GM23248 (cell line): ENCODE results near the gene MEI4. TPM values are rescaled to one million over a fixed set of nuclear protein-coding genes. Genes with fewer than 3 reads are reported as not detected.

Experiments used
- DNase-seq: peaks from one replicate; pipeline ENCODE4 v3.0.0-alpha.2; 2015
- H2AFZ ChIP-seq: fragments of 200-600 bp; sonication (generic); 2 replicates; pipeline ENCODE4 v1.6.1; 2016; ENCODE audit warnings: antibody characterized with exemption
- H3F3A ChIP-seq: fragments of 200-600 bp; sonication (generic); 2 replicates; pipeline ENCODE4 v1.6.1; 2016; ENCODE audit warnings: mild to moderate bottlenecking, antibody characterized with exemption, mixed run types; ENCODE audit not compliant: insufficient read depth
- H3K27ac ChIP-seq: fragments of 200-600 bp; sonication (generic); 2 replicates; pipeline ENCODE4 v1.5.1; 2016; ENCODE audit warnings: mild to moderate bottlenecking
- H3K27me3 ChIP-seq: fragments of 200-600 bp; sonication (generic); replicated peaks from 2 replicates; pipeline ENCODE4 v1.6.1; 2016; ENCODE audit warnings: mild to moderate bottlenecking; ENCODE audit not compliant: insufficient read depth
- H3K36me3 ChIP-seq: fragments of 200-600 bp; sonication (generic); 2 replicates; pipeline ENCODE4 v1.6.1; 2016; ENCODE audit warnings: low read depth, mild to moderate bottlenecking
- H3K4me1 ChIP-seq: fragments of 200-600 bp; sonication (generic); 2 replicates; pipeline ENCODE4 v1.6.1; 2016; ENCODE audit warnings: mild to moderate bottlenecking; ENCODE audit not compliant: insufficient read depth
- H3K4me2 ChIP-seq: fragments of 200-600 bp; sonication (generic); one replicate; pipeline ENCODE4 v1.6.1; 2016; ENCODE audit warnings: mild to moderate bottlenecking; ENCODE audit not compliant: unreplicated experiment
- H3K4me3 ChIP-seq: fragments of 200-600 bp; sonication (generic); 2 replicates; pipeline ENCODE4 v1.5.1; 2016; ENCODE audit warnings: mild to moderate bottlenecking
- H3K79me2 ChIP-seq: fragments of 200-600 bp; sonication (generic); 2 replicates; pipeline ENCODE4 v1.6.1; 2016; ENCODE audit warnings: mild to moderate bottlenecking; ENCODE audit not compliant: insufficient read depth
- H3K9ac ChIP-seq: fragments of 200-600 bp; sonication (generic); 2 replicates; pipeline ENCODE4 v1.6.1; 2016; ENCODE audit warnings: mild to moderate bottlenecking
- H3K9me2 ChIP-seq: fragments of 200-600 bp; sonication (generic); 2 replicates; pipeline ENCODE4 v1.6.1; 2016; ENCODE audit warnings: mixed run types, mild to moderate bottlenecking, moderate library complexity; ENCODE audit not compliant: insufficient read depth
- H3K9me3 ChIP-seq: fragments of 200-600 bp; sonication (generic); one replicate; pipeline ENCODE4 v1.6.1; 2017; ENCODE audit warnings: low read depth
- H4K20me1 ChIP-seq: fragments of 200-600 bp; sonication (generic); 2 replicates; pipeline ENCODE4 v1.6.0; 2016; ENCODE audit not compliant: insufficient read depth
- EZH2 ChIP-seq: fragments of 200-600 bp; sonication (generic); IDR thresholded peaks from 2 replicates; pipeline ENCODE4 v1.6.1; 2018; ENCODE audit warnings: antibody characterized with exemption, mild to moderate bottlenecking; ENCODE audit not compliant: insufficient read depth, poor library complexity, severe bottlenecking
- EZH2phosphoT487 ChIP-seq: fragments of 200-600 bp; sonication (generic); IDR thresholded peaks from 2 replicates; pipeline ENCODE4 v1.6.1; 2018; ENCODE audit warnings: antibody characterized with exemption, moderate library complexity, mild to moderate bottlenecking, low read depth; ENCODE audit not compliant: insufficient read depth
- WGBS, 2 experiments: methylation state at CpG; one replicate each; pipeline ENCODE4 v1.1.6; 2015 to 2017; ENCODE audit warnings: low lambda C conversion rate in 2 of 2, low coverage in 1 of 2; ENCODE audit errors: missing lambda C conversion rate in 2 of 2; 5-methylcytosine and 5-hydroxymethylcytosine counted together
- in situ Hi-C: fragments of 300-500 bp; cut with MboI; formaldehyde crosslinking; loops from 2 replicates; pipeline ENCODE4 v1.15.0; 2020
- polyA plus RNA-seq: library from polyadenylated mRNA; unstranded; fragments of >200 nt; fragmentation: Nextera tagmentation; extraction: Ambion mirVana; gene quantifications from 2 replicates; pipeline ENCODE4 v1.2.1, GENCODE V29; 2016
- total RNA-seq: library from RNA; depleted of rRNA; stranded (reverse); fragments of >200 nt; shearing (Covaris generic); gene quantifications from 2 replicates; pipeline ENCODE4 v1.2.3, GENCODE V29; 2014

MEI4 gene
- total and polyA plus RNA-seq, 2 experiments from 2014 or later = 0.04 TPM; not detected in 1

GRCh38 chr6:77883851-77884250 lies 231.0 kb downstream of the MEI4 start:
- H3K9me2 ChIP-seq = no peaks in the 10 kb centered on the region
- H3K9ac ChIP-seq = no peak overlapping the region
- H3K4me3 ChIP-seq = no peak overlapping the region
- H3K4me2 ChIP-seq = no peak overlapping the region
- in situ Hi-C loops = no loop called here
- H3F3A ChIP-seq = no peaks in the 10 kb centered on the region
- DNase-seq = no peak
- H3K79me2 ChIP-seq = no peaks in the 10 kb centered on the region
- no peak overlapping the region for H2AFZ ChIP-seq
- no peaks in the 10 kb centered on the region for H3K9me3 ChIP-seq
- no peaks in the 10 kb centered on the region for H3K36me3 ChIP-seq
- TF ChIP-seq EZH2 = no peak
- no peak for TF ChIP-seq EZH2phosphoT487
- H3K4me1 ChIP-seq = no peaks in the 10 kb centered on the region
- H3K27ac ChIP-seq = no peak overlapping the region
- no peaks in the 10 kb centered on the region for H3K27me3 ChIP-seq
- WGBS, 2 experiments = 20 to 21% methylated on average over 2 of the region's 2 CpGs
- no peaks in the 10 kb centered on the region for H4K20me1 ChIP-seq

DNA sequence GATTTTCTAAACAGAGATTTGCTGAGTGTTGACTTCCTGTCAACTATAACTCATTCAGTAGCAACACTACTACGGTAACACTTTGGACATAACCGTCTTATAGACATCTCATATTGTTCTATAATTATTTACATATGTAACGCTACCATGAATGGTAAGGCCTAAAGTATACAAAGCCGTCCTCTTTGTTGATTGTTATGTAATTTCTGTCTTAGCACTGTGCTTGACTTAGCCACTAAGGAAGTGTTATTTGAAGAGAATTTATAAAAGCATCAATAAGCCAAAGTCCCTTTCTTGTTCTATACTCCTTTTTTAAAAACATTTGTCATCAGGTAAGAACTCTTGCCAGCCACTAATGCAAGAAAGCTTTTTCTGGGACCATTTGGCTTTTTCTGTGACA lies 240.6 kb downstream of the MEI4 start:
- no peaks in the 10 kb centered on the region for H3K4me1 ChIP-seq
- no peak for DNase-seq
- no peak overlapping the region for H3K4me2 ChIP-seq
- H3K9ac ChIP-seq = no peak overlapping the region
- WGBS, 2 experiments = 15 to 19% methylated on average over 4 of the region's 4 CpGs
- no peaks in the 10 kb centered on the region for H3F3A ChIP-seq
- H3K27ac ChIP-seq = no peak overlapping the region
- no peaks in the 10 kb centered on the region for H3K9me2 ChIP-seq
- in situ Hi-C loops = no loop called here
- no peaks in the 10 kb centered on the region for H4K20me1 ChIP-seq
- H3K9me3 ChIP-seq = no peaks in the 10 kb centered on the region
- TF ChIP-seq EZH2 (no peak), EZH2phosphoT487 (no peak)
- no peaks in the 10 kb centered on the region for H3K79me2 ChIP-seq
- no peaks in the 10 kb centered on the region for H3K27me3 ChIP-seq
- H2AFZ ChIP-seq = no peak overlapping the region
- H3K36me3 ChIP-seq = no peaks in the 10 kb centered on the region
- no peak overlapping the region for H3K4me3 ChIP-seq

DNA sequence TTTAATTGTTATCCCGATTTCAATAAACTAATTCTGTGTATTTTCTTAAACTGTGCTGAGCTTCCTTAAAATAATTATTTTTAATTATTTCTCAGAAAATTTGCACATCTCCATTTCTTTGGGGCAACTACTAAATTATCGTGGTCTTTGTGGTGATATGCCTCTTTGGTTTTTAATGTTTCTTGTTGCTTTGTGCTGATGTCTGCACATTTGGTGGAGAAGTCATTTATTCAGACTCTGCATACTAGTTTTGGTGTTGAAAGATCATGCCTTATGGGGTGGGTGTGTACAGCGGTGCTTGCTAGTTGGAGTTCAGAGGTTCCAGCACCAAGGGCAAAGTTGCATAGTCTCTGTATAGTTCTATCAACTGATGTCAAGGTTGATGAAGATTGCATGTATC lies 253.2 kb downstream of the MEI4 start:
- DNase-seq = no peak
- in situ Hi-C loops = no loop called here
- no peak overlapping the region for H2AFZ ChIP-seq
- no peaks in the 10 kb centered on the region for H3K9me2 ChIP-seq
- H3K27ac ChIP-seq = no peak overlapping the region
- TF ChIP-seq EZH2 (no peak), EZH2phosphoT487 (no peak)
- WGBS, 2 experiments = 35 to 40% methylated on average over 3 of the region's 3 CpGs
- no peaks in the 10 kb centered on the region for H4K20me1 ChIP-seq
- no peaks in the 10 kb centered on the region for H3F3A ChIP-seq
- H3K27me3 ChIP-seq = no peaks in the 10 kb centered on the region
- H3K9me3 ChIP-seq = no peaks in the 10 kb centered on the region
- no peak overlapping the region for H3K4me2 ChIP-seq
- H3K36me3 ChIP-seq = no peaks in the 10 kb centered on the region
- no peak overlapping the region for H3K9ac ChIP-seq
- no peak overlapping the region for H3K4me3 ChIP-seq
- H3K4me1 ChIP-seq = no peaks in the 10 kb centered on the region
- no peaks in the 10 kb centered on the region for H3K79me2 ChIP-seq

DNA sequence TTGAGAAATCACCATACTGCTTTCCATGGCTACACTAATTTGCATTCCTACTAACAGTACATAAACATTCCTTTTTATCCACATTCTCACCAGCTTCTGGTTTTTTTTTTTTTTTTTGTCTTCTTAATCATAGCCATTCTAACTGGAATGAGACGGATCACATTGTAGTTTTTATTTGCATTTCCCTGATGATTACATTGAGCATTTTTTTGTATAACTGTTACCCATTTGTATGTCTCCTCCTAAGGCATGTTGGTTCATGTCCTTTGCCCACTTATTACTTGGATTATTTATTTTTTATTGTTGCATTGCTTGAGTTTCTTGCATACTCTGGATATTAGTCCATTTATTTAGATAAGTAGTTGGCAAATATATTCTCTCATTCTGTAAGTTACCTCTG lies 258.0 kb downstream of the MEI4 start:
- no peaks in the 10 kb centered on the region for H3K27me3 ChIP-seq
- no peaks in the 10 kb centered on the region for H3K36me3 ChIP-seq
- no peak for DNase-seq
- no peaks in the 10 kb centered on the region for H3K9me2 ChIP-seq
- H3K79me2 ChIP-seq = no peaks in the 10 kb centered on the region
- H3F3A ChIP-seq = no peaks in the 10 kb centered on the region
- H3K4me2 ChIP-seq = no peak overlapping the region
- WGBS, 2 experiments = 16 to 29% methylated on average over 1 of the region's 1 CpG
- no peak overlapping the region for H3K9ac ChIP-seq
- H3K27ac ChIP-seq = no peak overlapping the region
- no peaks in the 10 kb centered on the region for H3K4me1 ChIP-seq
- in situ Hi-C loops = no loop called here
- H3K9me3 ChIP-seq = no peaks in the 10 kb centered on the region
- H3K4me3 ChIP-seq = no peak overlapping the region
- no peak overlapping the region for H2AFZ ChIP-seq
- no peaks in the 10 kb centered on the region for H4K20me1 ChIP-seq
- TF ChIP-seq EZH2 (no peak), EZH2phosphoT487 (no peak)

DNA sequence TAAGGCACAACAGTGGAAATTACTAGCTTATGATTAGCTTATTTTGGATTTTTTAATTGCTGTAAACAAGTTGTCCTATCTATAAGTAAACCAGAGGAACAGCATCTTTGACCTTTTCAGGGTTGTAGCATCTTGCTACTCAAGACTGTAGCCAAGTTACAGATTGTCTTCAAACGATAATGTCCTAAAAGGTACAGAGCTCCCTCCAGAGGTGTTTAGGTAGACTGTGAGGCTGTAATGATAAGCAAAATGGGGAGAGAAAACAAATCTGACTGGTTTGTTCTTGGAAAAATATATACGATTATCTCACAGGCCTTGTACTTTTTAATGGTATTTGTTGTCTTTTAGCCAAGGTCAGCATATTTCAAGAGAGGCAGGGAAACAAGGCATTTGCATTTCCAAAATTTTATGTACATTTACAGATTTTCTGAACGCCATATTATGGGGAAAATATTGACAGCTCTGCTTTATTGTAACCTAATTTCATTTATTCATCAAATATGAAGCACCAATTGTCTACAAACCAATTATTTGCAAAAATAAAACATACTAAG lies 273.4 kb downstream of the MEI4 start:
- H3K27ac ChIP-seq = no peak overlapping the region
- no peaks in the 10 kb centered on the region for H4K20me1 ChIP-seq
- DNase-seq = no peak
- TF ChIP-seq EZH2phosphoT487 (no peak), EZH2 (no peak)
- H3K36me3 ChIP-seq = no peaks in the 10 kb centered on the region
- 19 to 20% methylated on average over 3 of the region's 3 CpGs for WGBS, 2 experiments
- H3K27me3 ChIP-seq = no peaks in the 10 kb centered on the region
- H3K4me3 ChIP-seq = no peak overlapping the region
- in situ Hi-C loops = no loop called here
- no peaks in the 10 kb centered on the region for H3K4me1 ChIP-seq
- no peak overlapping the region for H3K9ac ChIP-seq
- no peaks in the 10 kb centered on the region for H3F3A ChIP-seq
- H3K9me3 ChIP-seq = no peaks in the 10 kb centered on the region
- H2AFZ ChIP-seq = no peak overlapping the region
- no peaks in the 10 kb centered on the region for H3K79me2 ChIP-seq
- no peaks in the 10 kb centered on the region for H3K9me2 ChIP-seq
- H3K4me2 ChIP-seq = no peak overlapping the region
